CD4-positive, alpha-beta T cell treated with Interferon gamma for 1 hour (primary cell): Measurements from ENCODE around the gene RAB3B.
"Not testable (repeated sequence)": the region's sequence is repeated elsewhere in the genome, so short reads cannot be mapped to it uniquely, and the experiment has no call there.

Experiments used
- DNase-seq: peaks from one replicate; pipeline ENCODE4 v3.0.0-alpha.2; 2020

RAB3B gene

DNA sequence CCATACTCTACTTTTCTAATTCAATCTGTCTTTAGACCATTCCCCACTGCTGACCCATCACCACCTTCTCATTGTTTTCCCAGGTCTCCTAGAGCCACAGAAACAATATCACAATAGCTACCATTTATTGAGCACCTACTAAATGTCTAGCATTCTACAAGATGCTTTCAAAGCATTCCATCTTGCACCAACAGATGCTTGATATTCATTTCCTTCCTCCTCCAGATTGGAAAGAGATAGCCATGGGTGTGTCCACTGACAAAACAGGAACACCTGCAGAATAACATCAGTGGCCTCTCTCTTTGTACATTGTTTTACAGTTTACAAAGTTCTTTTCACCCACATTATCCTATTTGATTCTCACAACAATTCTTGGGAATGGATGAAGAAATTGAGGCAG is 2.2 kb downstream of the RAB3B start:
- no peak for DNase-seq

DNA sequence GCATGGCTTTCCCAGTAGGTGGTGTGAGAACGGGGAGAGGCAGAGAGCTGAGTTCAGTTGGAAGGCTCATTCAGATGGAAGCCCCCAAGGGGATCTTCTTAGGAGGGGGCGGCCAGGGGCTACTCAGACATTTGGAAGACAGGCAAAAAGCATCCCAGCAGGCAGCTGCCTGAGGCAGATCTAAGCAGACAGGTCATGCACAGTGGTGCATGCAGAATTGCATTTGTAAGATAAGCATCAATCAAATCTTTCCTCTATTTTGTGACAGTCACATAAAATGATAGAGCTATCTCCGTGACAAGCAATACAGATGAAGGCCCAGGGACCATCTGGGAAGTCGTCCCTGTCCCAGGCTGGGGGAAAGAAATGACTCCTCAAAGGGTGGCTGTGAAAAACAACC is 3.8 kb downstream of the RAB3B start:
- DNase-seq: no peak

DNA sequence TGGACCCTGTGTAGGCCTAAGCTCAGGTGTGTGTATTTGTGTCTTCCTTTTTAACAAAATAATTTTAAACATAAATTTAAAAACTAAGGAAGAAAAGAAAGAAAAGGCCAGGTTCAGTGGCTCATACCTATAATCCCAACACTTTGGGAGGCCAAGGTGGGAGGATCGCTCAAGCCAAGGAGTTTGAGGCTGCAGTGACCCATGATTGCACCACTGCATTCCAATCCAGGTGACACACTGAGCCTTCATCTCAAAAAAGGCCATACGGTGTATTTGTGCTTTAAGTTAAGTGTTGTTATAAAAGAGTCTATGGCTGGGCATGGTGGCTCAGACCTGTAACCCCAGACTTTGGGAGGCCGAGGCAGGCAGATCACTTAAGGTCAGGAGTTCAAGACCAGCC is 8.3 kb downstream of the RAB3B start:
- DNase-seq: no peak

DNA sequence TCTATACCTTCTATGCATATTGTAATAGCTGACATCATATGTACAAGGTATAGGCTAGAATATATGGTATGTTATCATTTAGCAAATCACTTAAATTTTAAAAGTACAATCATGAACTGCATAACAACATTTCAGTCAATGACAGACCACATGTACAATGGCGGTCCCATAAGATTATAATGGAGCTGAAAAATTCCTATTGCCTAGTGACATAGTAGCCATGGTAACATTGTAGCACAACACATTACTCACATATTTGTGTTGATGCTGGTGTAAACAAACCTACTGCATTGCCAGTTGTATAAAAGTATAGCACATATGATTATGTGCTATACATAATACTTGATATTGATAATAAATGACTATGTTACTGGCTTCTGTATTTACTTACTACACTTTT is 8.9 kb downstream of the RAB3B start:
- DNase-seq: no peak

DNA sequence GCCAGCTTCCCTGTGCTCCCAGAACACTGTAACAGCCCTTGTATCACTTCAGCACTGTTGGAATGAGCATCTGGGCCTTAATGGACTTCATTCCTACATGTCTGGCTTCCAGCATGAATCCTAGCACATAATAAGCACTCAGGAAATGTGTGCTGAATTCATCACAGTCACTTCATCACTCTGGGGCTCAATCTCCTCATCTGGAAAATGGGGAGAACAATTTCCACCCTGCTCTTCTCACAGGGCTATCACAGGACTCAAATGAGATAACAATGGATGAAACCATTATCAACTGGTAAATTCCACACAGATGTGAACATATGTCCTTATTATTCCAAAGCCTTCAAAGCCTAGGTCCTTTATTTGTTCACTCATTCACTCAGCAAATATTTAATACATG is 12.4 kb downstream of the RAB3B start:
- DNase-seq: no peak

DNA sequence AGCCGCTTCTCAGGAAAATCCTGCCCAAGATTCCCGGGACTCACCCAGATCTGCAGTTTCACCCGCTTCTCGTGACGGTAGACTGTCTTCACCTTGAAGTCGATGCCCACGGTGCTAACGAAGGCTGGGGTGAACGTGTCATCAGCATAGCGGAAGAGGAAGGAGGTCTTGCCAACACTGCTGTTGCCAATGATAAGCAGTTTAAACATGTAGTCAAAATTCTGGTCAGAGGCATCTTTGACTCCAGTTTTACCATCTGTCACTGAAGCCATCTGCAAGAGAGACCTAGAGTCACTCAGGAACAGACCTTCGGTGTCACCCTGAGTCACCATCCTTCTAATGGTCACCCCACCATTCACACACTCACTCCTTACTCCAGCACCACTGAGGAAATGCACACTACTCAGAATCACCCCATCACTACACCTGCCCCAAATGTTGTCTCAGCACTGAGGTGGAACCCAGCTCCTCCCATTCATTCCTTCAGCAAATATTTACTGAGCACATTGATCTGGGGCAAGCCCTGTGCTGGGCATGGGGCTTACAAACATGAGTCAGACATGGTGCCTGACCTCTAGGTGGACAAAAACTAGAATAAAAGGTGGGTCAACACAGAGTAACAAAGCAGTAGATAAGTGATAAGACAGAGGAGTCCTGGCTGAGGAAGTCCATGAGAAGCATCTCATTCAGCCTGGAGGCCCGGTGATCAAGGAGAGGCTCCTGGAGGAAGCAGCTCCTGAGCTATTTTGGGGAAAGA is 13.5 kb downstream of the RAB3B start:
- DNase-seq: no peak

DNA sequence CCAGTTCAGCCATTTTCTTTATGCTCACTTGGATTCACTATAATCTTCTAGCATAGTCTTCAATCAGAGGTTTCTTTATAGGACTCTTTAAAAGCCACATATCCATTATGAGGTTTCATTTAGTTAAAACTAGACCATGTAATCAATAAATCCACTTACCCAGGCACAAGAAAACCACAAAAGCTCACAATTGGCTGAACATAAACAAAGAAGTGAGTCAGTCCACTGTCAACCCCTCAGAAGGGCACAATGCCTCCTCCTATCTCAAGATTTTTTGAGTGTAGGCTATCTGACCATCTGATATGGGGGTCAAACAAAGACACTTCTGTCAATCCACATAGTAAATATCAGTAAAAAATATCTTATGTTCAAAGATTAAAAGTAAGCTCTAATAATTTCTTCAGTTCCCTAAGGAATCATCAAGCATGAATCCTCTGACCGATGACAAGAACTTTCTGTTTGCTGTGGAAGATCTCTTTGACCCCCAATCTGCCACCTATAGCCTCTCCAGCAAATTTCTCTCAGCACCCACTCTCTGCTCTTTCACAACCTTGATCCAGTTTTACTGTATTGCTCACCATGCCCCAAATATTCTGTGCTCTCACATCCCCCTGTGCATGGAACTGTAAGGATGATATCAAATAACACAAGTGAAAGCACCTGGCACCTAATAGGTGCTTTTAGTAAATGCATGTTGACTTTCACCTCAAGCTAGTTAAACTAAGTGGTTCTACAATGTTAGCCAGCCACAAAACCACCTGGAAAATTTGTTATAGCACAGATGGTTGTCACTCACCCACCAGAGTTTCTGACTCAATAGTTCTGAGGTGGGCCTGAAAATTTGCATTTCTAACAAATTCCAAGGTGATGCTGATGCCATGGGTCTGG is 16.7 kb downstream of the RAB3B start:
- DNase-seq: no peak

DNA sequence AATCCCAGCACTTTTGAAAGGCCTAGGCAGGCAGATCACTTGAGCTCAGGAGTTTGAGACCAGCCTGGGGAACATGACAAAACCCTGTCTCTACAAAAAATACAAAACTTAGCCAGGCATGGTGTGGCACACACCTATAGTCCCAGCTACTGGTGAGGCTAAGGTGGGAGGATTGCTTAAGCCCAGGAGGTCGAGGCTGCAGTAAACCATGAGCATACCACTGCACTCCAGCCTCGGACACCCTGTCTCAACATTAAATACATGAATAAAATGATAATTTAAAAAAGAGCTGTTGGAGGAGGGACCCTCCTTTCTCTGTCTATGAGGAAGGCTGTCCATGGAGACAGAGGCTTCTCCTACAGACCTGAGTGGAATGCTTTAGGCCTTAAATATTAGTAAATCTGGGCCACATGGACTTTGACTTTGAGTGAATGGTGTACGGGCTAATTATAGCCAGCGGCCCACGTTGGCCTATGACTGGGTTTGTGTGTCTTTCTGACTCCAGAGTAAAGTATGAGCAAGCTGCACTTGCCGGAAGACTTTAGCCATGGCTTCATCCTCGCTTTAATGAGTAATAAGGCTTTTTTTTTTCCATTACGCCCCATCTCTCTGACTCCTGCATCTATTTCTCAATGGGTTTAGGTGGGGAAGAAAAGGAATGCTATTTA is 21.3 kb downstream of the RAB3B start:
- DNase-seq: no peak

DNA sequence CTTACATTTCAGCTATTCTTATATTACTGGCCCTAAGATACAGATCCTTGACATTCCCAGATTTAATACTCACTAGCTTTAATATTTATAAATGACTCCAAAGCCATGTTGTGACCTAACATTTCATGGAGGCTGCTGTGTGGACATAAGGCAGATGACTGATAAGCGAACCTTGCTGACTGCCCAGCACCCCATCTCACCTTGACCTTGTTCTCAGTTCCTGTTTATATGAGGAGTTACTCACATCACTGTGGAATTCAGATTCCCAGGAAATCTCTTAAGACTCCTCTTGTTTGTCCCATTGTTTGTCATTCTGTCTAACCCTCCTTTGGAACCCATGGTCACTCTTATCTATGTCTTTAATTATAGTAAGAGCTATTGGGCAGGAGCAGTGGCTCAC is 21.9 kb downstream of the RAB3B start:
- DNase-seq: no peak

DNA sequence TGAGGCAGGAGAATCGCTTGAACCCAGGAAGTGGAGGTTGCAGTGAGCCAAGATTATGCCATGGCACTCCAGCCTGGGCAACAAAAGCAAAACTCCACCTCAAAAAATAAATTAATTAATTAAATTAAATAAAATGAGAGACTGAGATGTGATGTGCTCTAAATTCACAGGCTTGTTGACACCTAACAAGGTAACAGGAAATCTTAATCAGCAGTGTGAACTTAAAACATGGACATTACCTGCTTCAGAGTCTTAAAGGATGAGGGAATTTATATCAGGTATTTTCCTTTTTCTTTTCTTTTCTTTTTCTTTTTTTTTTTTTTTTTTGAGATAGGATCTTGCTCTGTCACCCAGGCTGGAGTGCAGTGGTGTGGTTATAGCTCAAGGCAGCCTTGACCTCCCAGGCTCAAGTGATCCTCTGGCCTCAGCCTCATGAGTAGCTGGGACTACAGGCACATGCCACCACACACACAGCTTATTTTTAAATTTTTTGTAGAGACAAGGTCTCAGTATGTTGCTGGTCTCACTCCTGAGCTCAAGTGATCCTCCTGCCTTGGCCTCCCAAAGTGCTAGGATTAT is 23.2 kb downstream of the RAB3B start:
- not testable (repeated sequence) for DNase-seq

DNA sequence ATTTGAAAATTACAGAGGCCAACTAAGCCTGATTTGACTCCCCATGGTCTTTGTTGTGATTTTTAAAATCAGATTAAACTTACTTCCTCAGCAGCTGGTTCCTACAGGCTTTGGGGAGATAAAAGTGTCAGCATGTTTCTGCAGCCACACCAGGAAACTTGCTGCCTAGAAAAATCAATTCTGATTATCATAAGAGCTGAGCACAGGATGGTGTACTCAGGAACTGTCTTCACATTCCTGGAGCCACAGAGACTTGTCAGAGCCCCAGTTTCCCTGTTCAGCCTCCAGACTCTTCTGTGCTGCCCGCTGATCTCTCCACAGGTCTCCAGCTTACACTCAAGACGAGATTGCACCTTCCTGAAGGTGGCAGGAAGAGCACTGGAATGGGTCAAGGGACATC is 23.9 kb downstream of the RAB3B start:
- DNase-seq: no peak

DNA sequence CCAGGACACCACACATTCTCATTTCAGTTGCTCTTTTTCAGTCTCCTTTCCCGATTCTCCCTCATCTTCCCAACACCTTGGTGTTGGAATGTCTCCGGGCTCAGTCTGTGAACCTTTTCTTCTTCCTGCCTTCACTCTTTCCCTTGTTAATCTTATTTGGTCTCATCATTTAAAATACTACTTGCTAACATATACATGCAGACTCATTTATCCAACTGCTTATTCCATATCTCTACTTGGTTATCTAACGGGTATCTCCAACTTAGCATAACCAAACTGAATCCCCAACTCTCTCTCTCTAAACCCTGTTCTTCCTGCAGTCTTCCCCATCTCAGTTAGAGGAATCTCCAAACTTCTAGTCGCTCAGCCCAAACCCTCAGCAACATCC is 26.2 kb downstream of the RAB3B start:
- DNase-seq: no peak

DNA sequence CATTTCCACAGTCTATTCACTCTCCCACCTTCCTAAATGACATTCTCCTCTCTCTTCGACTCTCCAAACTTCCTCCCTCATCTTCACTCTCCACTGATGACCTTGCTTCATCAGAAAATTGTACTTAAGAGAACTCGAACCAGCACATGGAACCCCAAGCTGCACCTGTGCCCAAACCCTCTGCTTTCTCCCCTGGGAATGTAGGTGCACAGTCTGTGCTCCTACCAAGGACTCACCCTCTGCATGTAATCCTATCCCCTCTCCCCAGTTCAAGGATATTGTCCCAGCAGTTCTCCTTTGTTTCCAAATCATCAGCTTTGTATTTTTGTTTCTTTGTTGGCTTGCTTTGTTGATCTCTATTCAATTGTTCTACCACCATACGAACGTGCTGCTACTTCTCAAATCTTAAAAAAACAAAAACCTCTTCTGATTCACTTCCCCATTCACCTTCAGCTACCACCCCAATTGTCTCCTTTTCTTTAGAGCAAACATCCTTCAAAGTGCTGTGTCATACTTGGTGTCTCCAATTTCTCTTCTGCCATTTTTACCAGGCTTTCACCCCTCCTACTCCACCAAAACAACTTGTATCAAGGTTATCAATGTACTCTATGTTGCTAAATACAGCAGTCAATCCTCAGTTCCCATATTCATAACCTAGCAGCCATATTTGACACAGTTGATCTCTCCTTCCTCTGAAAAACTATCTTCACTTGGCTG is 26.8 kb downstream of the RAB3B start:
- DNase-seq: no peak

DNA sequence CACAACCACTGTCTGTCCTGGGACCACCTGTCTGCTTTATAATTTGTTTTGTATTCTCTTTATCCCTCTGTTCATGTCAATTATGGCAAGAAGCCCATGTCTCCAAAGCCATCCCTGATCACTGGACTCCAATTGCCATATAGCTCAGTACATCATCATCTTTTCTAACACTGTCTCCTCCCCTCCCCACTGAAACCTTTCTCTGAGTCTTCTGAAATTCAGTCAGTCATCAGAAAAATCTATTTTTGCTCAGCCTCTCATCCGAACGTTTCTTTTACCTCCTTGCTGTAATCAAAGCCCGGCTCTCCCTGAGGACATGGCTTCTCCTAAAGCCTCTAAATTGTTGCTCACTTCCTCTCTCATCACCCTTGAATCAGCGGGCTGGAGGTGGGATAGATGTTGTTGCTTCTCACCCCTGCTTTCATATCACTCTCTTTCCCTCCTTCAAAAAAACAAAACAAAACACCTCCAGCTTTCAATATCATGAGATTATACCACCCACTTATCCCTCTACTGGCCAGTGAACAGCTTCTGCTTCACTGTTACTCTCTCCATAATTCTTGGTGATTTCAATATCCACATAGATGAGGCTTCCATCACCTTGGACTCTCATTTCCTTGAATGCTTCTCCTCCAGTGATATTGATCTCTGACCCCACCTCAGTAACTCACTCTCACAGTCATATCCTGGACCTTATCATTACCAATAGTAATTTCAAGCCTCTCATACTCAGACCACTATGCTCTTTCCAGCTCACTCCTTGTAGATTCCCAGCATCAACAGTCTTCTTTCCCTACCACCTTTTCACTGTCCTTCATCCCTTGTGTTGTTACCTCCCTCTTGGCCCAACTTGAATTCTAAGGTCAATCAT is 27.8 kb downstream of the RAB3B start:
- no peak for DNase-seq

DNA sequence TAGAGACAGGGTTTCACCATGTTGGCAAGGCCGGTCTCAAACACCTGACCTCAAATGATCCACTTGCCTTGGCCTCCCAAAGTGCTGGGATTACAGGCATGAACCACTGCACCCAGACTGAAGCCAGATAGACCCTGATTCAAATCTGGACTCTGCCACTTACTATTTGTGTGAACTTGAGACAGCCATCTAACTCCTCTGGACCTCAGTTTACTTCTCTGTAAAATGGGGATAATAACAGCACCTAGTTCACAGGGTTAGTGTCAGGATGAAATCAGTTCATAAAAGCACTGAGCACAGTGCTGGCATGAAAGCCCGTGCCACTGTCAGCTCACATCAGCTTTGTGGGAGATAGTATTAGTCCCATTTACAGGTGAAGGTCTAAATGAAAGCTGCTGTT is 28.5 kb downstream of the RAB3B start:
- no peak for DNase-seq

DNA sequence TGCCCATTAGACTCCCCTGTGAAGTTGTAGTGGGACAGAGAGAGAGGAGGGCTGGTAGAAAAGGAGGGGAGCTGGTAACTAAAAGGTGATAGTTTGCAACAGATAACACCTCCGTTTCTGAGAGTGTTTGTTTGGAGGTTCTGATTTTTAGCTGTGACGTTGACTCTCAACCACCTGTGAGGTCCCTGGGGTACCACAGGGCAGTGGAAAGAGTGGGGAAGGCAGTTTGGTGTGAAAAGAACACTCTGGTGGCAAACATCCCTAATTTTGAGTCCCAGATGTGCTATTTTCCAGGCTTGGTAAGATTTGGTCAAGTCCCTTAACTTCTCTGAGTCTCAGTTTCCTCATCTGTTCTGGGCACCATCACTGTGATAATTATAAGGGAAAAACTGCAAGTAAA is 29.3 kb downstream of the RAB3B start:
- DNase-seq: no peak

DNA sequence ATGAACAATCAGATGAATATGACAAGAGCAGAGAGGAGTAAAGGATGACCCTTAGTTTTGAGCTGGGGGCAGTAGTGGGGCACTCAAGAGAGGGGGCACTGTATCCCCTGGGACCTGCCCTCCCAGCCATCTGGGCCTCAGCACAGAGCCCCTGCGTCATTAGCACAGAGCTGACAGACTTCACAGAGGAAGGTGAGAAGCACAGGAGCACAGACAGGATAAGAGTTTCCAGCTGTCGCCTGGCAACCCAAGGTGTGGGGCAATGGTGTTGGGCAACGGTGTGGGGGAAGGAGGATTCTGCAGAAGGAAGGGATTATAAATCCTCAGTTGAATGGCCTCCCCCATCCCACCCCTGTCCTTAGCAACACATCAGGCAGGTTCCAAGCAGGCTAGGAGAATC is 30.2 kb downstream of the RAB3B start:
- no peak for DNase-seq

DNA sequence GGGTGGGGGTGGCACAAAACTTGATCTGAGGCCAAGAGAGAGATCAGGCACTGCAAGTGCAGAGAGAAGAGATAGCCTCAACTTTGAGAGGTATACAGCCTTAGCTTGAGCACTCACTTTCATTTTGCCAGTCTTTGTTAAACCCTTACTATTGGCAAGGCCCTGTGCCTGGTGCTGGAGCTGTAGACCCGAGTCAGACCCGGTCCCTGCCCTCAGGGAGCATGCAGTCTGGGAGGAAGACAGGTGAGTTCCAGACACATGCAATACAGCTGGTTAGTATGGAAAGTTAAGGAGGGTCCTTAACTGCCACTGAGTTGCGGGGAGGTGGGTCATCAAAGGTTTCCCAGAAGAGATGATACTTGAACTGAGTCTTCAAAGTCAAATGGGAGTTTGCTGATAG is 31.7 kb downstream of the RAB3B start:
- no peak for DNase-seq

DNA sequence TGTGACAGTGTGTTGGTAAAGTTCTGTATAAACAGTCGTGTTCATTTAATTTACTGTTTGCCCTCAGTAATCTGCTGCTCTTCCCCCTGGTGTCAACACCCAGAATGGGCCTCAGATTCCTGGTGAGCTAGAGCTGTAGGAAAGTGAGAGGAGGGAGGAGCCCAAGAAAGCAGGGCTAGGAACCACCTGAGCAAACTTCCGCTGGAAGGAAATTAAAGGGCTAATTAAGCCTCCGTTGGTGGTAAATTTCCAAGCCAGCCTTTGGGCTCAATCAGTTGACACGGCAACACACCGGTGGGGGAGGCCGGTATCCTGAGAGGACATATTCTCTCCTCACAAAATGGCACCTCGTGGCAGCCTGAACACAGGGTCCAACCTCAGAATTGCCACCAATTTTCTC is 32.9 kb downstream of the RAB3B start:
- no peak for DNase-seq

DNA sequence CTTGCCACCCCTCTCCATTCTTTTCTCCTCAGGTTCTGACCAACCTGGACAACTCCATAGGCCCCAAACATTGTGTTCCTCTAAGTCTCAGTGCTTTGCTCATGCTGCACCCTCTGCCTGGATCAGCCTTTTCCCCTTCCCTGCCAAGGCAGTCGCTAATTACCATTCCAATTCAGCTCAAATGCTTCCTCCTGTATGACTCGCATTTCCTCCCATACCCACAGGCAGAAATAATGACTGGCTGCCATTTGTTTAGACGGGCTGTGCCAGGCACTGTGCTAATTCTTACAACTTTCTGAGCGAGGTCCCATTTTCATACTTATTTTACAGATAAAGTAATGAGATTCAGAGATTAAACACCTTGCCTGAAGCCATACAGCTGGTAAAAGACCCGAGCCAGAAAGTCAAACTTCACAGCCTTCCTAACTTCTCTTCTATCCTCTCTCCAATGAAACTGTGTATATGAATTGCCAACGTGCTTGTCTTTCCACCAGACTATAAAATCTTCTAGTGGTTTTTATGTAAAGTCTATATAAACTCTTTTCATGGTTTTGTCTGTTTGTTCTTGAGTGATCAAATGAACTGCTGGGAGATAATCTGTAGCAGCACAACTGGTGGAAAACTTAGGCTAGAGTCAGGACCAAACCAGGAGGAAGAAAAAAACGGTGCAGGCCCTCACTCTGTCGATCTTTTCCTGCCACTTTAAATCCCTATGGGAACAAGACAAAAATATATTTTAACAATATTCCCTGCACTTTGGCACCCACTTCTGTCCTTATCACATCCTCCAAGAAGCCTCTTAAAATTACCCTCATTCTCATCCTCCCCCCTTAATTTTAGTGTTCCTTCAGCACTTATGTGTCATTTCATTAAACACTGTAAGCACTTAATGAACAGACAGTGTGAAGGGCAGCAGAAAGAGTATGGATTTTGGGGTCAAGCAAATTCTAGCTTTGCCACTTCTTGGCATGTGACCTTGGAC is 33.7 kb downstream of the RAB3B start:
- DNase-seq: no peak
